Measurements from ENCODE around the gene C2orf68.

GRCh38 chr2:85599468-85600234 lies 12.2 kb downstream of the C2orf68 start:
- no peak for TF ChIP-seq CTCF (IDR thresholded peaks at IDR 0.05; ENCODE audit: low read length)
- TF ChIP-seq EZH2phosphoT487 (IDR thresholded peaks at IDR 0.05; ENCODE audit: low read length) = no peak

All from MM.1S (cell line).